Small intestine (tissue), 7 donors: ENCODE data around the gene TMEM232. TPM values are rescaled to one million over a fixed set of nuclear protein-coding genes. Genes with fewer than 3 reads are reported as not detected.

Source experiments
- DNase-seq, 2 donors: peaks; one replicate each; pipeline versions ENCODE4 v3.0.0 to v3.0.0-alpha.2; 2013
- FAIRE-seq: peaks from 2 replicates; lab custom pipeline; 2012; peaks lifted over from hg19 to GRCh38; lab: Jason Lieb, UNC
- H3K27ac ChIP-seq, 3 donors: one replicate each; pipeline ENCODE4 v1.5.1; 2013; ENCODE audit warnings: low read length in 2 of 3, mild to moderate bottlenecking in 2 of 3, control low read depth in 1 of 3, inconsistent platforms in 1 of 3, low read depth in 1 of 3, moderate library complexity in 1 of 3
- H3K27me3 ChIP-seq, 3 donors: one replicate each; pipeline ENCODE4 v1.6.1; 2013; ENCODE audit warnings: low read length in 3 of 3, inconsistent platforms in 1 of 3; ENCODE audit not compliant: control insufficient read depth in 3 of 3, insufficient read depth in 3 of 3
- H3K36me3 ChIP-seq, 3 donors: one replicate each; pipeline ENCODE4 v1.6.1; 2013; ENCODE audit warnings: low read length in 3 of 3, inconsistent platforms in 1 of 3, low read depth in 1 of 3, mild to moderate bottlenecking in 1 of 3, moderate library complexity in 1 of 3; ENCODE audit not compliant: control insufficient read depth in 3 of 3, insufficient read depth in 2 of 3
- H3K4me1 ChIP-seq, 3 donors: one replicate each; pipeline ENCODE4 v1.6.1; 2013; ENCODE audit warnings: low read length in 2 of 3, inconsistent platforms in 1 of 3, low read depth in 1 of 3, mild to moderate bottlenecking in 1 of 3, moderate library complexity in 1 of 3; ENCODE audit not compliant: control insufficient read depth in 3 of 3, insufficient read depth in 2 of 3
- H3K4me3 ChIP-seq, 3 donors: one replicate each; pipeline ENCODE4 v1.5.1; 2013; ENCODE audit warnings: low read length in 3 of 3, control low read depth in 1 of 3, inconsistent platforms in 1 of 3, low read depth in 1 of 3, mild to moderate bottlenecking in 1 of 3, moderate library complexity in 1 of 3
- H3K9me3 ChIP-seq, 2 donors: one replicate each; pipeline ENCODE4 v1.6.1; 2013; ENCODE audit warnings: low read depth in 1 of 2, low read length in 1 of 2; ENCODE audit not compliant: control insufficient read depth in 2 of 2, insufficient read depth in 1 of 2
- WGBS, 3 donors: extraction: QIAGEN DNeasy Blood & Tissue Kit; methylation state at CpG; one replicate each; pipeline ENCODE4 v1.1.7; 2013; 5-methylcytosine and 5-hydroxymethylcytosine counted together
- polyA plus RNA-seq, 4 donors: library from polyadenylated mRNA; stranded (reverse) in 3 of 4; unstranded in 1 of 4; fragments of 200-250 nt in 3 of 4; fragments of 120-200 nt in 1 of 4; gene quantifications; one replicate each; pipeline versions ENCODE4 v1.2.1 to v1.2.3, GENCODE V29; 2013
- donor health status: healthy with polysubstance abuse.
- donor health status: control.
- donor health status: control.
- donor health status: Bipolar disorder and iron deficiency.
- donor health status: healthy.

TMEM232 gene
- polyA plus RNA-seq, 4 donors = 0.27 to 2.5 (median 1.0) TPM

DNA sequence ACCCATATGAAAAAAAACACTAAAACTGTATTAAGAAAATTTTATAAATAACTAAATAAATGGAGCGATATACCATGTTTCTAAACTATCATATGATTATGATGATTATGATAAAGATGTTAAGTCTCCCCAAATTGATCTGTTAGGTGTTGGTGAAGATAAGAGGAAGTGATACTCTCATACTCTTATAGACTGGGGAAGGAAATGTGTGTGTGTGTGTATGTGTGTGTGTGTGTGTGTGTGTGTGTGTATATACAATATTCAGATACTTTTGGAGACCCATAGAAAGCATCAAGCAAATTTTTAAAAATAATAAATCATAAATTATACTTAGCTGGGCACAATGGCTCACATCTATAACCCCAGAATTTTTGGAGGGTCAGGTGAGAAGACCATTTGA is 62.9 kb downstream of the TMEM232 start:
- DNase-seq (no peak), FAIRE-seq (no peak)
- Histone ChIP-seq H3K27ac (no peak overlapping the region), H3K9me3 (no peaks in the 10 kb centered on the region), H3K4me1 (no peaks in the 10 kb centered on the region), H3K4me3 (no peak overlapping the region), H3K36me3 (no peaks in the 10 kb centered on the region), H3K27me3 (no peaks in the 10 kb centered on the region)
- WGBS, 3 donors = 81 to 95% (median 93%) methylated on average over 1 of the region's 1 CpG

DNA sequence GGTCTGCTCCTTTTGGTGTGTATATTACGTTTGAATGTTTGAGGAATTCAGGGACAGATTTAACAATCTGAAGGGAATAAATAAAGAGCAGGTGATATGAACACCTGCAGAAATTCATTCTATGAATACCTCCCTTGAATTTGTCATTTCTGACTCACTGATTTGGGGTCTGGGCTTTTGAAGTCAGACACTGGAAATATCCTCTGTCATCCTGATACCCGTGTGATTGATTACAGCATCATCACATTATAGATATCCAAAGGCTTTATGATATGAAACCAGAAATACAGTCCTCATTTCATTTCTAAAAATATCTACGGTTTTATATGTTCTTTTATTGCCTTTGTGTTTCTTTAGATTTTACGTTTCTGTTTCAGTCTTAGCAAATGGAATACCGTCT is 68.5 kb downstream of the TMEM232 start:
- 51 to 71% (median 58%) methylated on average over 5 of the region's 5 CpGs for WGBS, 3 donors
- Histone ChIP-seq H3K27me3 (no peaks in the 10 kb centered on the region), H3K4me1 (no peaks in the 10 kb centered on the region), H3K36me3 (no peaks in the 10 kb centered on the region), H3K27ac (no peak overlapping the region), H3K4me3 (no peak overlapping the region), H3K9me3 (no peaks in the 10 kb centered on the region)
- no peak for DNase-seq
- FAIRE-seq = no peak

DNA sequence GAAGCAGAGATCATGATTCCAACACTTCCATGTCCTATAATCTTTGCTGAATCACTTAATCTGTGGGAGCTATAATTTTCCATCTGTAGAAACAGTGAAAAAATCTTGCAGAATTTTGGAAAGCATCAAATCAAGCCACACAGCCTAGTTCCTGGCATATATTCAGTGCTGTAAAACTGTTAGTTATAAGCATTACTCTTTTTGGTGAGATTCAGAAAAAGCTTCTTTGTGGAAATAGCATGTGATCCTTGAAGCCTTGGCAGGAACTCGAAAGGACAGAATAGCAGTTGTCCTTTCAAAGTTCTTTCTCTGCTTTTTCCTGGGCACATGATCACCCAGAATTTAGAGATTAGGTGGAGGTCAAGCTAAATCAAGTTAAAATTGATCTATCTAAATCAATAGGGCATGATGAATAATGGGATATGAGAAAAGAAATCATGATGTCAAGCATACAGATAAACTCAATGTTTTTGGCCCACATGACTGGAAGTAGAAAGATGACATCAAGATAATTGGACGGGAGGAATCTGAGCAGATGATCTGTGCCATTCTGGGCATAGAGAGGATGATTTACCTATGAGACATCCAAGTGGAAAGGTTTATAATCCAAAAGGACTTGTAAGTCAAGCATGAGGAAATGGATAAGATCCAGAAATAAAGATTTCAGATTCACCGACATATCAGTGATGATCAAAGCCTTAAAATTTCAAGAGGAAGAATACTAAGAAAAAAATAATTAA is 73.1 kb downstream of the TMEM232 start:
- no peak for DNase-seq
- H3K9me3 ChIP-seq = no peaks in the 10 kb centered on the region
- H3K4me1 ChIP-seq = no peaks in the 10 kb centered on the region
- FAIRE-seq = no peak
- no peaks in the 10 kb centered on the region for H3K27me3 ChIP-seq
- H3K4me3 ChIP-seq = no peak overlapping the region
- 68 to 90% (median 80%) methylated on average over 3 of the region's 3 CpGs for WGBS, 3 donors
- H3K36me3 ChIP-seq = no peaks in the 10 kb centered on the region
- H3K27ac ChIP-seq = no peak overlapping the region

DNA sequence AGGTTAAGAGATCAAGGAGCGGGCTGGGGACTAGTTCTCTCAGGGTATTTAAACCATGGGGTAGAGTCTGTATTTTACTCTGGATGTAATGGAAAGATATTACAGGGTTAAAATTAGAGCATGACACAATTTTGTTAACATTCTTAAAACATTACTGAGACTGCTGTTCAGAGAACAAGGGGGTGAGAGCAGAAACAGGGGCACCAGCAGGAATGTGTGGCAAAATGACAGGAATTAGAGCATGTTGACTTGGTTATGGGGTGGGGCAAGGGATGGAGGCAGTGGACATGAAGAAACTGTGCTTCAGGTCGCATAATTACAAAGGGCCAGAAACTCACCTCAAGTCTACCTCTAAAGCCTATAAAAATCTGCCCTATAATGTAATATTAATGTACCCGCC is 75.0 kb downstream of the TMEM232 start:
- Histone ChIP-seq H3K9me3 (no peaks in the 10 kb centered on the region), H3K36me3 (no peaks in the 10 kb centered on the region), H3K4me1 (no peaks in the 10 kb centered on the region), H3K27me3 (no peaks in the 10 kb centered on the region), H3K27ac (no peak overlapping the region), H3K4me3 (no peak overlapping the region)
- FAIRE-seq (no peak), DNase-seq (no peak)
- WGBS, 3 donors = 56 to 71% (median 63%) methylated on average over 3 of the region's 3 CpGs

DNA sequence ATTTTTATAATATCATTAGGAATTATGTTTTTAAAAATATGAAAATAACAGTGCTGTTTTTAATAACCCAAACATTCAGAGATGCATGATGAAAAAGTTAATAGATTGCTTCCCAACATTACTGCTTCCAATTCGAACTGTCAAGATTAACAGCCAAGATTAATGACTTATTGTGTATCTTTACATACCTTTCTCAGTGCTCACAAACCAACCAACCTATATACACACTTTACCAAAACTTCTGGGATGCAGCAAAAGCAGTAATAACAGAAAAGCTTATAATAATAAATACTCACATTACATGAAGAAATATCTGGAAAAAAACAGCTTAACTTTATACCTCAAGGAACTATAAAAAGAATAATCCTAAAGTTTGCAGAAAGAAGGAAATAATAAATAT is 82.1 kb downstream of the TMEM232 start:
- no peak overlapping the region for H3K4me3 ChIP-seq
- no peaks in the 10 kb centered on the region for H3K27me3 ChIP-seq
- no peaks in the 10 kb centered on the region for H3K4me1 ChIP-seq
- H3K9me3 ChIP-seq = no peaks in the 10 kb centered on the region
- no peak overlapping the region for H3K27ac ChIP-seq
- H3K36me3 ChIP-seq = no peaks in the 10 kb centered on the region
- no peak for DNase-seq
- no peak for FAIRE-seq
- WGBS, 3 donors = 20 to 53% (median 45%) methylated on average over 1 of the region's 1 CpG

DNA sequence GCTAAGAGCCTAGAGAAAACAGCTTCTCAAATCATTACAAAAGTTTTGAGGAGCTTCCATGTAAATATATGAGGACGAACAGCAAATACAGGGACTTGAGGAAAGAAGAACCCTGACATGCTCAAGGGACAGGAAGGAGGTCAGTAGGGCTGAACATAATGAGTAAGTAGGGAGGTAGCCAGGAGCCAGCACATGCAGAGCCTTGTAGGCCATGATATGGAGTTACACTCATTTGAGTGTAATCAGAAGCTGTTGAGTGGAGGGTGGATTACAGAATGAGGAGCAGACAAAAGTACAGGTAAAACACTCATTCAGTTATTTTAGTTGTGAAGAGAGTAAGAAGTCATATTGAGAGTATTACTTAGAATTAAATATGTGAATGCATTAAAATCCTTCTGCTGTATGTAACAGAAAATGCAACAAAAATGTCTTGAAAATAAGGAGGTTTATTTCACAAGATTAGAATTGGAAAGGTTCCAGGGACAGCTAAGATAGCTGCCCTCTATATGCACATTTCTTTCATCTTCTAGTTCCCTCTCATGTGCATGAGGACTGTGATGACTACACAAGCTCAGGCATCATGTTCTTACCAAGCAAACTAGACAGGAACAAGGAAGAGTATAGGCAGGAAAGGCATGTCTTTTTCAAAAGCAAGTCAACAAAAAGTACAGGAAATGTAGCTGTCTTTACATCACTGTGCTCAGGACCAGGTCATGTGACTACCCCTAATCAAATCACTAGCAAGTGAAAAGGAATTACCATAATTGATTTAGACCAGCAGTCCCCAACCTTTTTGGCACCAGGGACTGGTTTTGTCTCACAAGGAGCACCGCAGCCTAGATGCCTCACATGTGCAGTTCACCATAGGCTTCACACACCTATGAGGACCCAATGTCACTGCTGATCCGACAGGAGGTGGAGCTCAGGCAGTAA is 87.2 kb downstream of the TMEM232 start:
- no peak for FAIRE-seq
- no peaks in the 10 kb centered on the region for H3K9me3 ChIP-seq
- H3K27me3 ChIP-seq = no peaks in the 10 kb centered on the region
- H3K4me1 ChIP-seq = no peaks in the 10 kb centered on the region
- 83 to 94% (median 86%) methylated on average over 3 of the region's 3 CpGs for WGBS, 3 donors
- no peaks in the 10 kb centered on the region for H3K36me3 ChIP-seq
- no peak overlapping the region for H3K27ac ChIP-seq
- H3K4me3 ChIP-seq = no peak overlapping the region
- DNase-seq = no peak

DNA sequence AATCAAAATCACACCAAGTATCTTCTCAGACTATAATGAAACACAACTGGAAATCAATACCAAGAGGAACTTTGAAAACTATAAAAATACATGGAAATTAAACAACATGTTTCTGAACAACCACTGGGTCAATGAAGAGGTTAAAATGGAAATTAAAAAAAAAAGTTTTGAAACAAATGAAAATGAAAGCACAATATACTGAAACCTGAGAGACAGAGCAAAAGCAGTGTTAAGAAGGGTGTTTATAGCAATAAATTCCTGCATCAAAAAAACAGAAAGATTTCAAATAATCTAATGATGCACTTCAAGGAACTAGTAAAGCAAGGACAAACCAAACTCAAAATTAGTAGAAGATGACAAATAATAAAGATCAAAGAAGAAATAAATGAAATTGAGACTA is 92.0 kb downstream of the TMEM232 start:
- Histone ChIP-seq H3K27me3 (no peaks in the 10 kb centered on the region), H3K36me3 (no peaks in the 10 kb centered on the region), H3K4me3 (no peak overlapping the region), H3K4me1 (no peaks in the 10 kb centered on the region), H3K9me3 (peaks cover 0 to 3% of the 10 kb centered on the region in 2 donors), H3K27ac (no peak overlapping the region)
- DNase-seq (no peak), FAIRE-seq (no peak)

DNA sequence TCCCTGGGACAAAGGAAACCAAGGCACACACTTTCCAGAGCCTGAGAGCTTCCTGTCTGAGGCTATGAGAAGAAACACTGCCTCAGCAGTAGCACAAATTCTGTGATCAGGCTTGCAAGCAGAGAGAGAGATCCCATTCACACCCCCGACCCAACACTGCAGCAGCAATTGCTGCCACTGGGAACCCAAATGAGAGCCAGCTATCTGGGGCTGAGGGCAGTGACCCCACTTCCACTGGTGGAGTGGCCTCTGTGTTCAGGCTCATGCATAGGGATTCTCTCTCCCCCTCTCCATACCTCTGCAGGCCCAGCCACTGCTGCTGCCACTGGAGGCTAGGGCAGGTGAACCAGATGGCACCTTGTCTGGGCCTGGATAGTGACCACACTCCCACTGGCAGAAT is 95.2 kb downstream of the TMEM232 start:
- FAIRE-seq (no peak), DNase-seq (no peak)
- H3K4me1 ChIP-seq = no peaks in the 10 kb centered on the region
- WGBS, 3 donors = 81 to 86% (median 82%) methylated on average over 1 of the region's 1 CpG
- no peak overlapping the region for H3K4me3 ChIP-seq
- H3K36me3 ChIP-seq = no peaks in the 10 kb centered on the region
- H3K27me3 ChIP-seq = no peaks in the 10 kb centered on the region
- peaks cover 0 to 3% of the 10 kb centered on the region in 2 donors for H3K9me3 ChIP-seq
- no peak overlapping the region for H3K27ac ChIP-seq
